ENCODE results near the gene PARP14. TPM values are rescaled to one million over a fixed set of nuclear protein-coding genes. Genes with fewer than 3 reads are reported as not detected.

Gene PARP14
- total RNA-seq, 2 donors from 2014 or later: 46.8 to 47.8 TPM

DNA sequence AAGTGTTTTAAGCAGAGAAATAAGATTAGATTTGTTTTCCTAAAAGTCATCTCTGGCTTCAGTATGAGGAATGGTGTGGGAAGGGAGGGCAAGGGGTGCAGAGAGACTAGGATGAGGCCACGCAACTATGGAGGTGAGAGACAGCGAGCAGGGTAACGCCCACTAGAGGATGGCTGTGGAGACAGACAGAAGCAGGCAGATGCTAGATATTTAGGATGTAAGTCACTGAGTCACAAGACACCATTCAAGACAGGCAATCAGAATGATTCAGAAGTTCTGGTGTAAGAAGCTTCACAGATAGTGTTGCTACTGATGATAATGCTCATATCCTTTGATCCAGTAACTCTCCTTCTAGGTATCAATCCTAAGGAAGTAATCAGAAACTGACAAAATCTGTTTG, 93.9 kb downstream of the PARP14 start:
- Mint-ChIP-seq H3K4me3 (no peak overlapping the region), H3K4me1 (peaks cover 7% of the 10 kb centered on the region), H3K27ac (no peak overlapping the region), H3K27me3 (no peaks in the 10 kb centered on the region), H3K36me3 (ENCODE audit: low read depth) (peaks cover 5% of the 10 kb centered on the region)
- DNase-seq (no peak), ATAC-seq (no peak)
- no peaks in the 10 kb centered on the region for H3K9me3 ChIP-seq (ENCODE audit: control insufficient read depth, low read length, poor library complexity, severe bottlenecking)

DNA sequence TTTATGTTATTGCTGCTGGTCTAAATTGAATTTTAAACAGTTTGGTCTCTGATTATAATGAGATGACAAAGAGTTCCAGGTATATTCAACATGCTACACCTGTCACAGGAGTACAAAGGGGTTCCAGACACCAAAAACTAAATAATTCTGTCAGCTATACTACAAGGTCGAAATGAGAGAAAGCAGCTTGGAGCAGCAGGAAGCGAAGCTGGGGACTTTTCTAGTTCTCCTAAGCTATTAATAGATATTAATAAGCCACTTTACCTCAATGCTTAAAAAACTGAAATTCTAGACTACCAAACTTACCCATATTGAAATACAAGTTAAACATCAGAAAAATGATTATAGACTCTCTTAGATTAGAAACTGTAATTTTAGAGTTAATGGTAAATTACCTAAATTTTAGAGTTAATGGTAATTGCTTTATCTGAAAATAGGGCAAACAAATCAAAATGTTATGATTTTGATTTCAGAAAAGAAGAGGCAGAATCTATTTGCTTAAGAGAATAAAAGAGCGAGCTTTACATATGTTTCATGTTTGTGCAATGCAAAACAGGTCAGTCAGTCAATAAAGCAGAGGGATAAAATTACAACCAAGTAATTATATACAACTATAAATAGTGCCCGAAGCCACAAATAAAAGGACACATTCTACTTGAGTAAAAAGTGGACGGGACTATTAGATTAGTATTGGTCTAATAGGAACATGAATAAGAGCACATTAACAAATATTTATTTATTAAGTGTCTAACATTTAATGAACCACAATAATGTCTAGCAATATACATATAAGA, 96.2 kb downstream of the PARP14 start:
- Mint-ChIP-seq H3K36me3 (ENCODE audit: low read depth) (peaks cover 5% of the 10 kb centered on the region), H3K4me1 (peaks cover 3% of the 10 kb centered on the region), H3K27me3 (no peaks in the 10 kb centered on the region), H3K27ac (peak overlapping the region; percentile 27), H3K4me3 (no peak overlapping the region)
- H3K9me3 ChIP-seq (ENCODE audit: control insufficient read depth, low read length, poor library complexity, severe bottlenecking): no peaks in the 10 kb centered on the region
- ATAC-seq (no peak), DNase-seq (no peak)

DNA sequence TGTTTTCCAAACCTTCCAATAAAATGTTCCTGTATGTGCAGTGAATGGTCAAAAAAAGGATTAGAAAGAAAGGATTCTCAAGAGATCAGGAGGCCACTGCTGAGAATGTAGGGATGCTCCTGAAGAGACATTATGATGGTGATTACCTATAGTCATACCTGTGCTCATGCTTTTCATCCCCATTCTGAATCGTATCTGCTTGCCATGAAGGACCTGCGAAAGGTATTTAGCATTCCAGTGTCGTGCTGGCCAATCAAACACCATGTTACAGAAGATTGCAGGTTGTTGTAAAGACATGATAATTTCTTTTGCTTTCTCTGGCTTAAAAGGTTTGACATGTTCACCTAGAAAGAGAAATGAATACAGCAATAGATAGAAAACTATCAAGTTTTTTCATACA, 96.9 kb downstream of the PARP14 start:
- H3K4me1 Mint-ChIP-seq: peaks cover 3% of the 10 kb centered on the region
- DNase-seq (no peak), ATAC-seq (no peak)
- H3K27ac Mint-ChIP-seq: no peak overlapping the region
- H3K4me3 Mint-ChIP-seq: no peak overlapping the region
- H3K36me3 Mint-ChIP-seq (ENCODE audit: low read depth): peaks cover 5% of the 10 kb centered on the region
- no peaks in the 10 kb centered on the region for H3K27me3 Mint-ChIP-seq
- no peaks in the 10 kb centered on the region for H3K9me3 ChIP-seq (ENCODE audit: control insufficient read depth, low read length, poor library complexity, severe bottlenecking)

Other genes starting within 250 kb of the PARP14 start
- 10 to 100 TPM; 50.5 to 55.6 TPM for gene KPNA1, start 165.9 kb upstream of the PARP14 start, total RNA-seq
- 10 to 100 TPM; 19.6 to 20.2 TPM for gene PARP9, start 116.5 kb upstream of the PARP14 start, total RNA-seq
- gene DTX3L, start 116.5 kb upstream of the PARP14 start, total RNA-seq: 10 to 100 TPM; 31.3 to 34.0 TPM
- 10 to 100 TPM; 69.3 to 87.6 TPM for gene PARP15, start 103.2 kb upstream of the PARP14 start, total RNA-seq
- 10 to 100 TPM; 17.5 to 18.7 TPM for gene HSPBAP1, start 113.0 kb downstream of the PARP14 start, total RNA-seq
- gene SLC49A4, start 114.2 kb downstream of the PARP14 start, total RNA-seq: 1 to 10 TPM; 4.8 to 5.5 TPM